ENCODE data around the gene DNMT3B.

Gene DNMT3B

DNA sequence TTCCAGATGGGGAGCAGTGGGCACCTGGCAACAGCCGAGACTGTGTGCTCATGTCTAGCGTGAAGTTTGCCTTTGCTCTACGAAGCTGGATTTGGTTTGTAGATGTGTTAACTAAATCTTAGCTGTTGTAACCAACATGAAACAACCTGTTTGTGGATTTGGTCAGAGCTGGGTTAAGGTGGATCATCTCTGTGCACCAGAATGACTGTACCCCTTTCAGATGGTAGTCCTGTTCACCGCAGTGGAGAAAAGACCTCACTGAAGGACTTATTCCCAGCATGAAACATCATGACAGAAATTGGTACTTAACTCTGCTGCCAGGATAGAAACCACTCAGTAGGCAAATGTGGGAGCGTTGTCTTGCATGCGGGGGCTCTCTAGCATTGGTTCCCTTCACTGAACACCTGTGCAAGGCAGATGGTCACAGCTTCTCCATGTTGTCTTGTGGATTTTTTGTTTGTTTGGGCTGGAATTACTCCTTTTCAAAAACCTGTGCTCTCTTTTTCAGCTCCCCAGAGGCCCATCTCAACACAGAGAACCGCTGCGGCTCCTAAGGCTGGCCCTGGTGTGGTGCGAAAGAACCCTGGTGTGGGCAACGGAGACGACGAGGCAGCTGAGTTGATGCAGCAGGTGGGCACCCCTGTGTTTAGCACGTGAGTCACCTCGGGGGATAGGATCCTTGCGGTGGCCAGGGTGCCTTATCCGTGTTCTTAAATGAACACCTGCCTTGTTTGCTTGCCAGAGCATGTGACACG, 77.2 kb downstream of the DNMT3B start:
- H3K36me3 Mint-ChIP-seq: peaks cover 32% of the 10 kb centered on the region
- peaks cover 18% of the 10 kb centered on the region for H3K4me1 Mint-ChIP-seq
- peak overlapping the region; percentile 38 for H3K27ac Mint-ChIP-seq
- ATAC-seq (ENCODE audit: low read depth) (no peak), DNase-seq (ENCODE audit: low spot score in 2 of 2) (no peak)
- no peak overlapping the region for H3K4me3 Mint-ChIP-seq
- no peaks in the 10 kb centered on the region for H3K27me3 Mint-ChIP-seq
- H3K9me3 Mint-ChIP-seq: no peaks in the 10 kb centered on the region

GRCh38 chr20:32839982-32840285, 77.7 kb downstream of the DNMT3B start:
- Mint-ChIP-seq H3K27me3 (no peaks in the 10 kb centered on the region), H3K27ac (peak overlapping the region; percentile 38), H3K4me3 (no peak overlapping the region), H3K4me1 (peaks cover 22% of the 10 kb centered on the region), H3K36me3 (peaks cover 36% of the 10 kb centered on the region), H3K9me3 (no peaks in the 10 kb centered on the region)
- DNase-seq (ENCODE audit: low spot score in 2 of 2) (no peak), ATAC-seq (ENCODE audit: low read depth) (no peak)

DNA sequence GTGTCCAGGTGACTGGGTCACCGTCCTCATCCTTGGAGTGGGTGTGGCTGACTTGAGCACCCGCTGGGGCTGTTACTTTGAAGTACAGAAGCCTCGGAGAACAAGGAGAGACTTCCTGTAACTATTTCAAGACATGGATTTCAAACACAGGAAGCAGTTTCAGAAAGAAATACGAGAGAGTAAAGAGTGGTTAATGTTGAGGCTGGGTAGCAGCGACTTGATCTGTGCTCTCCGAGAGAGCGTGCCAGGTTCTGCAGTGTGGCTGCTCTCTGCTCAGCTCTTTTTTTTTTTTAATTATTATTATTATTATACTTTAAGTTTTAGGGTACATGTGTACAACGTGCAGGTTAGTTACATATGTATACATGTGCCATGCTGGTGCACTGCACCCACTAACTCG, 79.0 kb downstream of the DNMT3B start:
- H3K4me1 Mint-ChIP-seq: peaks cover 22% of the 10 kb centered on the region
- ATAC-seq (ENCODE audit: low read depth) (no peak), DNase-seq (ENCODE audit: low spot score in 2 of 2) (no peak)
- peaks cover 37% of the 10 kb centered on the region for H3K36me3 Mint-ChIP-seq
- peak overlapping the region; percentile 63 for H3K27ac Mint-ChIP-seq
- H3K27me3 Mint-ChIP-seq: no peaks in the 10 kb centered on the region
- H3K4me3 Mint-ChIP-seq: no peak overlapping the region
- H3K9me3 Mint-ChIP-seq: no peaks in the 10 kb centered on the region

- Mint-ChIP-seq H3K9me3 (no peaks in the 10 kb centered on the region), H3K27ac (peak overlapping the region; percentile 63), H3K27me3 (no peaks in the 10 kb centered on the region), H3K4me1 (peaks cover 22% of the 10 kb centered on the region), H3K36me3 (peaks cover 37% of the 10 kb centered on the region), H3K4me3 (no peak overlapping the region)
- ATAC-seq (ENCODE audit: low read depth): no peak
- DNase-seq (ENCODE audit: low spot score in 2 of 2): no peak
Measured at GRCh38 chr20:32841632-32842031, 79.4 kb downstream of the DNMT3B start.

- Mint-ChIP-seq H3K4me1 (peaks cover 22% of the 10 kb centered on the region), H3K36me3 (peaks cover 47% of the 10 kb centered on the region), H3K4me3 (no peak overlapping the region), H3K27ac (no peak overlapping the region), H3K27me3 (no peaks in the 10 kb centered on the region), H3K9me3 (no peaks in the 10 kb centered on the region)
- DNase-seq (ENCODE audit: low spot score in 2 of 2) (no peak), ATAC-seq (ENCODE audit: low read depth) (no peak)
Measured at GRCh38 chr20:32842688-32843524, 80.7 kb downstream of the DNMT3B start.

DNA sequence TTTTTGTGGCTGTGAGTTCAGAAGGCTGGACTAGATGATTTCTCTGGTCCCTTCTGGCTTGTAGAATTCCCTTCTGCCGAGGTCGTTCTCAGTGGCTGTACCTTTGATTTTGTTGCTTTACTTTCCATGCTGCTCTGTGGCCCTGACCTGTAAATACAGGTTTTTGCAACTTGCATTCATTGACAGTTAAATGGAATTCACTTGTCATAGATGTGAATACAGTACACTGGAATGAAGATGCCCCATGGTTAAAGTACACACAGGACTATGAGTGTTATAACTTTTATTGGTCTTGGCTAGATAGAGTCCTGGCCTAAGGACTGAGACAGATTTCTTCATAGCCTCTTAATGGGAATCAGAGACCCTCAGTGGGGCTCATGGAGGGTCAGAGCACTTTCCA, 83.6 kb downstream of the DNMT3B start:
- H3K36me3 Mint-ChIP-seq: peaks cover 53% of the 10 kb centered on the region
- no peaks in the 10 kb centered on the region for H3K27me3 Mint-ChIP-seq
- ATAC-seq (ENCODE audit: low read depth) (no peak), DNase-seq (ENCODE audit: low spot score in 2 of 2) (no peak)
- H3K4me1 Mint-ChIP-seq: peaks cover 10% of the 10 kb centered on the region
- H3K9me3 Mint-ChIP-seq: no peaks in the 10 kb centered on the region
- H3K27ac Mint-ChIP-seq: no peak overlapping the region
- H3K4me3 Mint-ChIP-seq: no peak overlapping the region

DNA sequence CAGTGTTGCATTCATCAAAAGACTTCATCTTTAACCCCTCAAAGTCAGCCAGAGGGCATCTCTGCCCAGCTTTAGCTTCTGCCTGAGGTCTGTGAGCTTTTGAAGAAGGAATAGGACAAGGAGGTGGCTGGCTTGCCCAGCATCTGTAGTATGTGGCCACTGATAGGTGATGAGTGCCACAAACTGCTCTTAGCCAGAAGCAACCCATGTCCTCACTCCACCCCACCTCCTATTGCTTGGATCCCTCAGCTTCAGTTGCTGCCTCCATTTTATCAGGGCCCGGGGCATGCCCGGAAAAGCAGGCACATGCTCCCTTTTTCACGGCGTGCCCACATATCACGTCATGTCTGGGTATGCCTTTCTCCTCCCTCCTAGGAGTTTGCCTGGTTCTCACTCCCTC, 84.7 kb downstream of the DNMT3B start:
- Mint-ChIP-seq H3K27me3 (no peaks in the 10 kb centered on the region), H3K9me3 (no peaks in the 10 kb centered on the region), H3K36me3 (peaks cover 48% of the 10 kb centered on the region), H3K4me1 (peaks cover 8% of the 10 kb centered on the region), H3K4me3 (no peak overlapping the region), H3K27ac (no peak overlapping the region)
- ATAC-seq (ENCODE audit: low read depth) (no peak), DNase-seq (ENCODE audit: low spot score in 2 of 2) (no peak)

DNA sequence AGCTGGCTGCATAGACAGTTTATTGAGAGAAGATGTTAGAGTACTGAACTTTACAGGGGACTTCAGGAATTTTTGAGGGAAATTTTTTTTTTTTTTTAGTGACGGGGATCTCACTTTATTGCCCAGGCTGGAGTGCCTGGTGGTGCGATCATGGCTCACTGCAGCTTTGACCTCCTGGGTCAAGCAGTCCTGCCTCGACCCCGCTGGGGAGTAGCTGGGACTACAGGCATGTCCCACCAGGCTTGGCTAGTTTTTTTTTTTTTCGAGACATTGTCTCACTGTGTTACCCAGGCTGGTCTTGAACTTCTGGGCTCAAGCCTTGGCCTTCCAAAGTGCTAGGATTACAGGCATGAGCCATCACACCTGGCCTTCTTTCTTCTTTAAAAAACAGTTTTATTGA, 85.8 kb downstream of the DNMT3B start:
- Mint-ChIP-seq H3K9me3 (no peaks in the 10 kb centered on the region), H3K4me1 (peaks cover 4% of the 10 kb centered on the region), H3K27ac (no peak overlapping the region), H3K27me3 (no peaks in the 10 kb centered on the region), H3K4me3 (no peak overlapping the region), H3K36me3 (peaks cover 40% of the 10 kb centered on the region)
- ATAC-seq (ENCODE audit: low read depth) (no peak), DNase-seq (ENCODE audit: low spot score in 2 of 2) (no peak)

DNA sequence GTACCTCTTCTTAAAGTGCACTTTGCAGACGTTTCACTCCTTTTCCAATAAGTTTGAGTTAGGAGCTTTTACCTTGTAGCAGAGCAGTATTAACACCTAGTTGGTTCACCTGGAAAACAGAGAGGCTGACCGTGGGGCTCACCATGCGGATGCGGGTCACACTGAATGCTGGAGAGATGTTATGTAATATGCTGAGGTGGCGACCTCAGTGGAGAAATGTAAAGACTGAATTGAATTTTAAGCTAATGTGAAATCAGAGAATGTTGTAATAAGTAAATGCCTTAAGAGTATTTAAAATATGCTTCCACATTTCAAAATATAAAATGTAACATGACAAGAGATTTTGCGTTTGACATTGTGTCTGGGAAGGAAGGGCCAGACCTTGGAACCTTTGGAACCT, 86.7 kb downstream of the DNMT3B start:
- Mint-ChIP-seq H3K4me3 (no peak overlapping the region), H3K9me3 (no peaks in the 10 kb centered on the region), H3K27me3 (no peaks in the 10 kb centered on the region), H3K4me1 (peaks cover 4% of the 10 kb centered on the region), H3K36me3 (peaks cover 40% of the 10 kb centered on the region), H3K27ac (no peak overlapping the region)
- ATAC-seq (ENCODE audit: low read depth): no peak
- DNase-seq (ENCODE audit: low spot score in 2 of 2): no peak

DNA sequence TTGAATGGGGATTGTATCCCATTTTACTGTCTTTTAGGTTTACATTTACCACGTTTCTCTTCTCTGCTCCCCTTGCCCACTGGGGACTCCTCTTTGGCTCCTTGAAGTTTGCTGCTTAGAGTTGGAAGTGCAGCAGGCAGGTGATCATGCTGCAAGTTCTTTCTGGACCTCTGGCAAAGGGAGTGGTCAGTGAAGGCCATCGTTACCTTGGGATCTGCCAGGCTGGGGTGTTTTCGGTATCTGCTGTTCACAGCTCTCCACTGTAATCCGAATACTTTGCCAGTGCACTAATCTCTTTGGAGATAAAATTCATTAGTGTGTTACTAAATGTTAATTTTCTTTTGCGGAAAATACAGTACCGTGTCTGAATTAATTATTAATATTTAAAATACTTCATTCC, 87.4 kb downstream of the DNMT3B start:
- ATAC-seq (ENCODE audit: low read depth): no peak
- Mint-ChIP-seq H3K36me3 (peaks cover 38% of the 10 kb centered on the region), H3K27ac (peak overlapping the region; percentile 75), H3K4me3 (no peak overlapping the region), H3K27me3 (no peaks in the 10 kb centered on the region), H3K9me3 (no peaks in the 10 kb centered on the region), H3K4me1 (peaks cover 4% of the 10 kb centered on the region)
- no peak for DNase-seq (ENCODE audit: low spot score in 2 of 2)

DNA sequence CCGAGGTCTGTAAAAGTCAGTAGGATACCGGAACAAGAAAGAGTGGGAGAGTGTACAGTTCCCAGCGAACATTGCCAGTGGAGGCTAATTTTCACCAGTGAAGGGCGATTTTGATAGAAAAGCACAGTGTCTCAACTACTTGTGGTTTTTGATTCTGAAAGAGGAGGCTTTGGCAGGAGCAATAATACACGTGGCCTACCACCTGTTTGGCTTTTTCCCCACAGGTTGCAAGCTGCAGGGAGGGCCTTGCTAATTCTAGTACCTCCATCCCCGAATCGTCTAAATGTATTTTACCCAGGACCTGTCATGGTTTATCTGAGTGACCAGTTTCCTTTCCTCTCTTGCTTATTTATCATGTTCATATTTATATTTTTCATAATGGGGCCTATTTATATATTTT, 93.2 kb downstream of the DNMT3B start:
- H3K27me3 Mint-ChIP-seq: no peaks in the 10 kb centered on the region
- H3K27ac Mint-ChIP-seq: peak overlapping the region; percentile 64
- H3K4me3 Mint-ChIP-seq: no peak overlapping the region
- DNase-seq (ENCODE audit: low spot score in 2 of 2): no peak
- H3K36me3 Mint-ChIP-seq: peaks cover 19% of the 10 kb centered on the region
- H3K9me3 Mint-ChIP-seq: no peaks in the 10 kb centered on the region
- ATAC-seq (ENCODE audit: low read depth): no peak
- H3K4me1 Mint-ChIP-seq: no peaks in the 10 kb centered on the region

DNA sequence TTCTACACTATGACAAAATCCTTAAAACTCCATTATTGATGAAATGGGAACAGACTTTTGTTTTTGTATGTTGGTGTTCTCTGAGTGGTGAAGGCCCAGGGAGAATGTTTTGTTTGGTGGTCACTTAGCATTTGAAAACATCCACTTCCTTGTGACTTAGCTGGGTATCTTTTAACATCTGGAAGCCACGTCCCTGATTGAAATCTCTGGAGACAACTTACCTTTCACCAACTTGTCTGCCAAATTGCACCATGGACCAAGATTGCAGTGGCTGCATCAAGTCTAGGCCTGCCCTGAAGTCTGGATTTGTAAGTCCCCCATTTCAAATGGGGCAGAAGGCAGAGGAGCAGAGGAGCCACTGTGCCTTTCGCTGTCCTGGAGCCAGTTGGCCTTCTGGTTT, 96.0 kb downstream of the DNMT3B start:
- Mint-ChIP-seq H3K9me3 (no peaks in the 10 kb centered on the region), H3K27ac (no peak overlapping the region), H3K4me3 (no peak overlapping the region), H3K27me3 (no peaks in the 10 kb centered on the region), H3K36me3 (peaks cover 17% of the 10 kb centered on the region), H3K4me1 (no peaks in the 10 kb centered on the region)
- DNase-seq (ENCODE audit: low spot score in 2 of 2): no peak
- ATAC-seq (ENCODE audit: low read depth): no peak

Data from memory B cell (primary cell).